Naive B cell (primary cell): ENCODE data around the gene RAB8A. TPM values are rescaled to one million over a fixed set of nuclear protein-coding genes. Genes with fewer than 3 reads are reported as not detected.

Experiments
- ATAC-seq, 2 donors: fragments of 150-1000 bp; cut with Tn5 transposase; 2 replicates each; pipeline ENCODE4 v1.10.0; 2021; ENCODE audit warnings: low read depth in 2 of 2, mild to moderate bottlenecking in 2 of 2, moderate library complexity in 2 of 2
- DNase-seq: peaks from one replicate; pipeline ENCODE4 v3.0.0; 2022
- H3K27ac Mint-ChIP-seq, 6 donors: one replicate each; pipeline ENCODE4 v1.8.0; 2020 to 2022; ENCODE audit warnings: mild to moderate bottlenecking in 6 of 6, mixed read lengths in 6 of 6, moderate library complexity in 5 of 6, inconsistent platforms in 2 of 6
- H3K27me3 Mint-ChIP-seq, 3 donors: one replicate each; pipeline ENCODE4 v1.8.0; 2021 to 2022; ENCODE audit warnings: mixed read lengths in 3 of 3, mild to moderate bottlenecking in 1 of 3
- H3K36me3 Mint-ChIP-seq, 2 donors: one replicate each; pipeline ENCODE4 v1.8.0; 2020 to 2022; ENCODE audit warnings: mixed read lengths in 2 of 2, inconsistent platforms in 1 of 2, mild to moderate bottlenecking in 1 of 2
- H3K4me1 Mint-ChIP-seq, 3 donors: one replicate each; pipeline ENCODE4 v1.8.0; 2020 to 2022; ENCODE audit warnings: mixed read lengths in 3 of 3, inconsistent platforms in 1 of 3, mild to moderate bottlenecking in 1 of 3, moderate library complexity in 1 of 3
- H3K4me3 Mint-ChIP-seq, 8 donors: one replicate each; pipeline ENCODE4 v1.8.0; 2020 to 2022; ENCODE audit warnings: mild to moderate bottlenecking in 8 of 8, mixed read lengths in 8 of 8, moderate library complexity in 8 of 8, inconsistent platforms in 2 of 8
- H3K9me3 Mint-ChIP-seq, 7 donors: one replicate each; pipeline ENCODE4 v1.8.0; 2020 to 2022; ENCODE audit warnings: mixed read lengths in 7 of 7, mild to moderate bottlenecking in 5 of 7, inconsistent platforms in 2 of 7, moderate library complexity in 1 of 7
- polyA plus RNA-seq, 6 donors: library from polyadenylated mRNA; unstranded; fragments of 300-500 nt; fragmentation: Illumina TruSeq; gene quantifications; one replicate each; pipeline ENCODE4 v1.2.3, GENCODE V29; 2021; ENCODE audit warnings: low read depth in 6 of 6

Gene RAB8A
- polyA plus RNA-seq, 6 donors from 2014 or later, result 98.8 to 134 (median 112) TPM

GRCh38 chr19:16125737-16126495 is 14.2 kb downstream of the RAB8A start:
- H3K9me3 Mint-ChIP-seq, result peaks cover 0 to 2% (median 0%) of the 10 kb centered on the region in 7 donors
- no peak overlapping the region for H3K4me3 Mint-ChIP-seq
- no peak overlapping the region for H3K27ac Mint-ChIP-seq
- ATAC-seq (no peak), DNase-seq (no peak)
- peaks cover 6 to 18% (median 15%) of the 10 kb centered on the region in 3 donors for H3K4me1 Mint-ChIP-seq
- H3K36me3 Mint-ChIP-seq, result peaks cover 4 to 31% of the 10 kb centered on the region in 2 donors
- no peaks in the 10 kb centered on the region for H3K27me3 Mint-ChIP-seq

GRCh38 chr19:16127080-16127479 is 15.4 kb downstream of the RAB8A start:
- Mint-ChIP-seq H3K4me1 (peaks cover 13 to 22% (median 14%) of the 10 kb centered on the region in 3 donors), H3K36me3 (peaks cover 14 to 42% of the 10 kb centered on the region in 2 donors), H3K4me3 (no peak overlapping the region), H3K27me3 (no peaks in the 10 kb centered on the region), H3K27ac (no peak overlapping the region), H3K9me3 (peaks cover 0 to 11% (median 0%) of the 10 kb centered on the region in 7 donors)
- no peak for ATAC-seq
- DNase-seq, result no peak

GRCh38 chr19:16127776-16128371 is 16.2 kb downstream of the RAB8A start:
- Mint-ChIP-seq H3K9me3 (peaks cover 0 to 11% (median 0%) of the 10 kb centered on the region in 7 donors), H3K27me3 (no peaks in the 10 kb centered on the region), H3K4me1 (peaks cover 13 to 22% (median 14%) of the 10 kb centered on the region in 3 donors), H3K27ac (no peak overlapping the region), H3K36me3 (peaks cover 14 to 50% of the 10 kb centered on the region in 2 donors), H3K4me3 (no peak overlapping the region)
- ATAC-seq, result no peak
- DNase-seq, result no peak

GRCh38 chr19:16131648-16132047 is 20.0 kb downstream of the RAB8A start:
- ATAC-seq, result no peak
- no peak for DNase-seq
- peaks cover 21 to 52% of the 10 kb centered on the region in 2 donors for H3K36me3 Mint-ChIP-seq
- peaks cover 0 to 11% (median 0%) of the 10 kb centered on the region in 7 donors for H3K9me3 Mint-ChIP-seq
- peak overlapping the region in 4 of 6 donors; percentile 5 to 40 (median 30) for H3K27ac Mint-ChIP-seq
- H3K27me3 Mint-ChIP-seq, result no peaks in the 10 kb centered on the region
- H3K4me3 Mint-ChIP-seq, result peak overlapping the region in 2 of 8 donors; percentile 1 to 61
- peaks cover 9 to 31% (median 25%) of the 10 kb centered on the region in 3 donors for H3K4me1 Mint-ChIP-seq

GRCh38 chr19:16133818-16134217 is 22.1 kb downstream of the RAB8A start:
- H3K4me1 Mint-ChIP-seq, result peaks cover 8 to 38% (median 37%) of the 10 kb centered on the region in 3 donors
- no peak for ATAC-seq

GRCh38 chr19:16134510-16134909 is 22.8 kb downstream of the RAB8A start:
- no peak for ATAC-seq
- Mint-ChIP-seq H3K9me3 (peaks cover 0 to 11% (median 0%) of the 10 kb centered on the region in 7 donors), H3K36me3 (peaks cover 21 to 39% of the 10 kb centered on the region in 2 donors), H3K4me1 (peaks cover 7 to 45% (median 36%) of the 10 kb centered on the region in 3 donors), H3K4me3 (no peak overlapping the region), H3K27me3 (no peaks in the 10 kb centered on the region), H3K27ac (peak overlapping the region in 5 of 6 donors; percentile 18 to 89 (median 67))
- DNase-seq, result no peak

More at GRCh38 chr19:16133818-16134217, 22.1 kb downstream of the RAB8A start:
- Mint-ChIP-seq H3K4me3 (no peak overlapping the region), H3K36me3 (peaks cover 21 to 46% of the 10 kb centered on the region in 2 donors), H3K27ac (peak overlapping the region in 4 of 6 donors; percentile 18 to 89 (median 55)), H3K9me3 (peaks cover 0 to 11% (median 0%) of the 10 kb centered on the region in 7 donors), H3K27me3 (no peaks in the 10 kb centered on the region)
- DNase-seq, result no peak

- peak overlapping the region in 2 of 8 donors; percentile 70 to 81 for H3K4me3 Mint-ChIP-seq
- H3K27ac Mint-ChIP-seq, result peak overlapping the region in 5 of 6 donors; percentile 8 to 91 (median 23)
- ATAC-seq, result no peak
- no peak for DNase-seq
- peaks cover 17 to 54% (median 40%) of the 10 kb centered on the region in 3 donors for H3K4me1 Mint-ChIP-seq
- no peaks in the 10 kb centered on the region for H3K27me3 Mint-ChIP-seq
- peaks cover 0 to 11% (median 0%) of the 10 kb centered on the region in 7 donors for H3K9me3 Mint-ChIP-seq
- H3K36me3 Mint-ChIP-seq, result peaks cover 17 to 31% of the 10 kb centered on the region in 2 donors
Measured at GRCh38 chr19:16135430-16136127, 23.9 kb downstream of the RAB8A start.

- no peak overlapping the region for H3K4me3 Mint-ChIP-seq
- H3K27ac Mint-ChIP-seq, result peak overlapping the region in 2 of 6 donors; percentile 8 to 21
- peaks cover 0 to 6% (median 1%) of the 10 kb centered on the region in 7 donors for H3K9me3 Mint-ChIP-seq
- H3K4me1 Mint-ChIP-seq, result peaks cover 25 to 58% (median 44%) of the 10 kb centered on the region in 3 donors
- no peak for ATAC-seq
- DNase-seq, result no peak
- peaks cover 13 to 24% of the 10 kb centered on the region in 2 donors for H3K36me3 Mint-ChIP-seq
- H3K27me3 Mint-ChIP-seq, result no peaks in the 10 kb centered on the region
Measured at GRCh38 chr19:16136185-16136999, 24.7 kb downstream of the RAB8A start.

- H3K4me3 Mint-ChIP-seq, result peak overlapping the region in 6 of 8 donors; percentile 33 to 79 (median 58)
- H3K27ac Mint-ChIP-seq, result peak overlapping the region; percentile 83 to 99 (median 88)
- peaks cover 49 to 75% (median 49%) of the 10 kb centered on the region in 3 donors for H3K4me1 Mint-ChIP-seq
- no peak for ATAC-seq
- peaks cover 4 to 7% of the 10 kb centered on the region in 2 donors for H3K36me3 Mint-ChIP-seq
- no peaks in the 10 kb centered on the region for H3K27me3 Mint-ChIP-seq
- DNase-seq, result no peak
- peaks cover 0 to 6% (median 3%) of the 10 kb centered on the region in 7 donors for H3K9me3 Mint-ChIP-seq
Measured at GRCh38 chr19:16139752-16140151, 28.1 kb downstream of the RAB8A start.

- H3K27me3 Mint-ChIP-seq, result no peaks in the 10 kb centered on the region
- ATAC-seq, result peak; percentile 60 to 63
- peak; percentile 78 for DNase-seq
- peaks cover 0 to 6% (median 3%) of the 10 kb centered on the region in 7 donors for H3K9me3 Mint-ChIP-seq
- peak overlapping the region; percentile 86 to 99 (median 94) for H3K27ac Mint-ChIP-seq
- H3K4me1 Mint-ChIP-seq, result peaks cover 47 to 81% (median 56%) of the 10 kb centered on the region in 3 donors
- H3K4me3 Mint-ChIP-seq, result peak overlapping the region; percentile 17 to 78 (median 60)
- H3K36me3 Mint-ChIP-seq, result peaks cover 4 to 7% of the 10 kb centered on the region in 2 donors
Measured at GRCh38 chr19:16141043-16141442, 29.4 kb downstream of the RAB8A start.

GRCh38 chr19:16142032-16142580 is 30.4 kb downstream of the RAB8A start:
- no peaks in the 10 kb centered on the region for H3K27me3 Mint-ChIP-seq
- H3K9me3 Mint-ChIP-seq, result peaks cover 0 to 6% (median 3%) of the 10 kb centered on the region in 7 donors
- DNase-seq (no peak), ATAC-seq (no peak)
- H3K27ac Mint-ChIP-seq, result peak overlapping the region; percentile 90 to 100 (median 99)
- peaks cover 4 to 7% of the 10 kb centered on the region in 2 donors for H3K36me3 Mint-ChIP-seq
- peaks cover 44 to 85% (median 55%) of the 10 kb centered on the region in 3 donors for H3K4me1 Mint-ChIP-seq
- H3K4me3 Mint-ChIP-seq, result peak overlapping the region in 6 of 8 donors; percentile 19 to 63 (median 51)
